ENCODE measurements around the gene ELF4.

DNA sequence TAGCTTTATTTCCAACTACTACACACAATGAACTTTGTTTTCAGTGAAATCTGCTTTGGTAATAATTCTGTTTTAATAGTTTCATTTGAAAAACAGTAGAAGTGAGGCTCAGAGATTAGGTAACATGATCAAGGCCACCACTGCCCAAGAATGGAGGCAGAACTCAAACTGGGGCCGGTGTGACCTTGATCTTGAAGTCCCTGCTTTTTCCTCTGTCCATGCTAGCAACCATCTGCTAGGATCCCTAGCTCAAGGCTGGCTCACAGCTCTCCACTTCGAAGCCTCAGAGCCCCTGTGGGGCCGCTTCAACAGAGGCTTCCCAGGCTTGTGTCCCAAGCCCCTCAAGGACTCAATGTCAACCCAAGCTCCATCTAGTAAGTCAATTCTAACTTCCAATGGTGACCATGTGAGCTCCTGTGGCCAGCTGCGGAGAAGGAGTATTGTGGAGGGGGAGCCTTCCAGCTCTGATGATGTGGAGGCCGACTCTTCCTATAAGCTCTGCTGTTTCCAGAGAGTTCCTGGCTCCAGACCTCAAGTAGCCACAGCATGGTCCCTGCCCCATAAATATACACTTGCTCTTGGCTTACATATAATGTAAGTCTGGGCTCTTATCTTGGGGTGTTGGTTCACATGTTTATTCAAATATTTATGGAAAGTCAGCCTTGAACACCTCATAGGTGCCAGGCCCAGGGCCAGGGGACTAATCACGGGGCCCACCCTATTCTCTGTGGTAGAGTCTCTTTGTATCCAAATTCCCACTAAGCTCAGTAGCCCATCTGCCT, 14.9 kb downstream of the ELF4 start:
- TF ChIP-seq, protein P1, sequence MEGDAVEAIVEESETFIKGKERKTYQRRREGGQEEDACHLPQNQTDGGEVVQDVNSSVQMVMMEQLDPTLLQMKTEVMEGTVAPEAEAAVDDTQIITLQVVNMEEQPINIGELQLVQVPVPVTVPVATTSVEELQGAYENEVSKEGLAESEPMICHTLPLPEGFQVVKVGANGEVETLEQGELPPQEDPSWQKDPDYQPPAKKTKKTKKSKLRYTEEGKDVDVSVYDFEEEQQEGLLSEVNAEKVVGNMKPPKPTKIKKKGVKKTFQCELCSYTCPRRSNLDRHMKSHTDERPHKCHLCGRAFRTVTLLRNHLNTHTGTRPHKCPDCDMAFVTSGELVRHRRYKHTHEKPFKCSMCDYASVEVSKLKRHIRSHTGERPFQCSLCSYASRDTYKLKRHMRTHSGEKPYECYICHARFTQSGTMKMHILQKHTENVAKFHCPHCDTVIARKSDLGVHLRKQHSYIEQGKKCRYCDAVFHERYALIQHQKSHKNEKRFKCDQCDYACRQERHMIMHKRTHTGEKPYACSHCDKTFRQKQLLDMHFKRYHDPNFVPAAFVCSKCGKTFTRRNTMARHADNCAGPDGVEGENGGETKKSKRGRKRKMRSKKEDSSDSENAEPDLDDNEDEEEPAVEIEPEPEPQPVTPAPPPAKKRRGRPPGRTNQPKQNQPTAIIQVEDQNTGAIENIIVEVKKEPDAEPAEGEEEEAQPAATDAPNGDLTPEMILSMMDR (conservative IDR thresholded peaks at IDR 0.05; ENCODE audit: low read depth, low read length) = no peak
- TF ChIP-seq POLR2A (IDR thresholded peaks at IDR 0.05; ENCODE audit: low read depth, low read length) = no peak
- TF ChIP-seq RFX5 (IDR thresholded peaks at IDR 0.05; ENCODE audit: low read depth, low read length) = no peak
- TF ChIP-seq, protein P2, sequence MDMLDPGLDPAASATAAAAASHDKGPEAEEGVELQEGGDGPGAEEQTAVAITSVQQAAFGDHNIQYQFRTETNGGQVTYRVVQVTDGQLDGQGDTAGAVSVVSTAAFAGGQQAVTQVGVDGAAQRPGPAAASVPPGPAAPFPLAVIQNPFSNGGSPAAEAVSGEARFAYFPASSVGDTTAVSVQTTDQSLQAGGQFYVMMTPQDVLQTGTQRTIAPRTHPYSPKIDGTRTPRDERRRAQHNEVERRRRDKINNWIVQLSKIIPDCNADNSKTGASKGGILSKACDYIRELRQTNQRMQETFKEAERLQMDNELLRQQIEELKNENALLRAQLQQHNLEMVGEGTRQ (IDR thresholded peaks at IDR 0.05; ENCODE audit: low read depth, low read length) = no peak
- no peak for TF ChIP-seq RAD21 (IDR thresholded peaks at IDR 0.05; ENCODE audit: low read length)
- TF ChIP-seq CEBPB (IDR thresholded peaks at IDR 0.05; ENCODE audit: low read depth, low read length) = no peak
- TF ChIP-seq MAFK (IDR thresholded peaks at IDR 0.05; ENCODE audit: low read depth, low read length) = no peak
- TF ChIP-seq RCOR1 (IDR thresholded peaks at IDR 0.05; ENCODE audit: insufficient replicate concordance, low read length) = no peak
- no peak for TF ChIP-seq SMC3 (IDR thresholded peaks at IDR 0.05; ENCODE audit: low read depth, low read length)
- no peak for TF ChIP-seq NFE2L2 (IDR thresholded peaks at IDR 0.05; ENCODE audit: low read depth, low read length)
- TF ChIP-seq MAZ (IDR thresholded peaks at IDR 0.05; ENCODE audit: borderline replicate concordance, low read depth, low read length) = no peak
- TF ChIP-seq CHD1 (IDR thresholded peaks at IDR 0.05; ENCODE audit: low read depth, low read length) = no peak
- TF ChIP-seq, protein P3, sequence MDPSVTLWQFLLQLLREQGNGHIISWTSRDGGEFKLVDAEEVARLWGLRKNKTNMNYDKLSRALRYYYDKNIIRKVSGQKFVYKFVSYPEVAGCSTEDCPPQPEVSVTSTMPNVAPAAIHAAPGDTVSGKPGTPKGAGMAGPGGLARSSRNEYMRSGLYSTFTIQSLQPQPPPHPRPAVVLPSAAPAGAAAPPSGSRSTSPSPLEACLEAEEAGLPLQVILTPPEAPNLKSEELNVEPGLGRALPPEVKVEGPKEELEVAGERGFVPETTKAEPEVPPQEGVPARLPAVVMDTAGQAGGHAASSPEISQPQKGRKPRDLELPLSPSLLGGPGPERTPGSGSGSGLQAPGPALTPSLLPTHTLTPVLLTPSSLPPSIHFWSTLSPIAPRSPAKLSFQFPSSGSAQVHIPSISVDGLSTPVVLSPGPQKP (IDR thresholded peaks at IDR 0.05; ENCODE audit: borderline replicate concordance, low read depth, low read length) = no peak
